Neutrophil (primary cell): ENCODE results near the gene PDE2A.

Source experiments
- H3K27ac ChIP-seq: fragments of 200-600 bp; sonication (generic); 2 replicates; pipeline ENCODE4 v1.5.1; 2016; ENCODE audit warnings: mild to moderate bottlenecking, moderate library complexity
- H3K27me3 ChIP-seq: fragments of 200-600 bp; sonication (generic); 2 replicates; pipeline ENCODE4 v1.6.0; 2016; ENCODE audit warnings: mild to moderate bottlenecking
- H3K36me3 ChIP-seq: fragments of 200-600 bp; sonication (generic); 2 replicates; pipeline ENCODE4 v1.5.1; 2017
- H3K4me1 ChIP-seq, 2 experiments: fragments of 200-600 bp in 1 of 2; sonication (generic) in 1 of 2; 1 replicate in 1 of 2; 2 replicates in 1 of 2; pipeline versions ENCODE4 v1.5.1 to v1.6.1; 2013 to 2016; ENCODE audit warnings: low read depth in 1 of 2, low read length in 1 of 2, mild to moderate bottlenecking in 1 of 2, moderate library complexity in 1 of 2; ENCODE audit not compliant: control insufficient read depth in 1 of 2, insufficient read depth in 1 of 2
- H3K4me3 ChIP-seq, 2 experiments: fragments of 200-600 bp in 1 of 2; sonication (generic) in 1 of 2; 1 replicate in 1 of 2; 2 replicates in 1 of 2; pipeline ENCODE4 v1.5.1; 2013 to 2016; ENCODE audit warnings: low read depth in 1 of 2, low read length in 1 of 2, mild to moderate bottlenecking in 1 of 2, moderate library complexity in 1 of 2
- H3K9me3 ChIP-seq: fragments of 200-600 bp; sonication (generic); 2 replicates; pipeline ENCODE4 v1.5.1; 2016
- TF ChIP-seq, protein P1 (sequence below): fragments of 200-600 bp; sonication (generic); IDR thresholded peaks from 2 replicates; pipeline ENCODE4 v1.5.1; 2016; ENCODE audit warnings: antibody characterized with exemption

PDE2A gene

DNA sequence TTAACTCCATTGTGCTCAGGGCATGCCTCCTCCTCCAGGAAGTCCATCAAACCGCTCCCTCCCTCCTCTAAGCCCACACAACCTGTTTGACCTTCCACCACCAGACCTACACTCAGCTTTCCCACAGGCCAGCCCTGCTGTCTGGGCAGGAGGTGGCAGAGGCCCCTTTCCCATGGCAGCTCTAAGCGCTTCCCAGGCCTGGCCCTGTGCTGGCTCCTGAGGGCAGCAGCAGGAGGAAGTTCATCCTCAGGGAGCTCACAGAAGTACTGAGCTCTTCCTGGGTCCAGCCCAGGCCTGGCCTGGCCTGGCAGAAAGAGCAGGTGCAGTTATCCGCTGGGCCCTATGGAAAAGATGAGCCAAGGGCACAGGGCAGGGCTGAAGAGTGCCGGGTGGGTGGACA is 46.6 kb upstream of the PDE2A start:
- TF ChIP-seq, protein P1, sequence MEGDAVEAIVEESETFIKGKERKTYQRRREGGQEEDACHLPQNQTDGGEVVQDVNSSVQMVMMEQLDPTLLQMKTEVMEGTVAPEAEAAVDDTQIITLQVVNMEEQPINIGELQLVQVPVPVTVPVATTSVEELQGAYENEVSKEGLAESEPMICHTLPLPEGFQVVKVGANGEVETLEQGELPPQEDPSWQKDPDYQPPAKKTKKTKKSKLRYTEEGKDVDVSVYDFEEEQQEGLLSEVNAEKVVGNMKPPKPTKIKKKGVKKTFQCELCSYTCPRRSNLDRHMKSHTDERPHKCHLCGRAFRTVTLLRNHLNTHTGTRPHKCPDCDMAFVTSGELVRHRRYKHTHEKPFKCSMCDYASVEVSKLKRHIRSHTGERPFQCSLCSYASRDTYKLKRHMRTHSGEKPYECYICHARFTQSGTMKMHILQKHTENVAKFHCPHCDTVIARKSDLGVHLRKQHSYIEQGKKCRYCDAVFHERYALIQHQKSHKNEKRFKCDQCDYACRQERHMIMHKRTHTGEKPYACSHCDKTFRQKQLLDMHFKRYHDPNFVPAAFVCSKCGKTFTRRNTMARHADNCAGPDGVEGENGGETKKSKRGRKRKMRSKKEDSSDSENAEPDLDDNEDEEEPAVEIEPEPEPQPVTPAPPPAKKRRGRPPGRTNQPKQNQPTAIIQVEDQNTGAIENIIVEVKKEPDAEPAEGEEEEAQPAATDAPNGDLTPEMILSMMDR = no peak
- Histone ChIP-seq H3K36me3 (peaks cover 93% of the 10 kb centered on the region), H3K27ac (peak overlapping the region; percentile 99), H3K27me3 (no peaks in the 10 kb centered on the region), H3K4me3 (peak overlapping the region; percentile 60 to 73), H3K4me1 (peaks cover 92 to 94% of the 10 kb centered on the region in 2 experiments), H3K9me3 (no peaks in the 10 kb centered on the region)

DNA sequence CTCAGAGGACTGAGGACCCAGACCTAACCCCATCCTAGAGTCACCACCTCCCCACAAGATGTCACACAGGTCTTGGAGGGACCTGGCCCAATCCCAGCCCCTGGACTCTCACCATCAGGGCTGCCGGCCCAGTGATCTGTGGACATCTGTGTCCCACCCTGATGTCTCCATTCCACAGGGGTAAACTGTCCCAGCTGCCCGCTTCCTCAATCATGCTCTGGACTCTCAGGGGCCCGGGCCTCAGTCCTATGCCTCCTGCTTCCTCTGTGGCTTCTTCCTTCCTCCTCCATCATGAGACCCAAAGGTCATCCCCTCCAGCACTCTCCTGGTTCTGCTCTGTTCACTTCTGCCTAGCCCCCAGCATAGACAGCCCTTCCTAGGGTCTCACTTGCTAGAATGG is 45.8 kb upstream of the PDE2A start:
- H3K27me3 ChIP-seq = no peaks in the 10 kb centered on the region
- H3K9me3 ChIP-seq = no peaks in the 10 kb centered on the region
- peak overlapping the region; percentile 99 for H3K27ac ChIP-seq
- H3K4me1 ChIP-seq = peaks cover 85 to 88% of the 10 kb centered on the region in 2 experiments
- peaks cover 93% of the 10 kb centered on the region for H3K36me3 ChIP-seq
- TF ChIP-seq, protein P1 = no peak
- peak overlapping the region; percentile 60 to 73 for H3K4me3 ChIP-seq

DNA sequence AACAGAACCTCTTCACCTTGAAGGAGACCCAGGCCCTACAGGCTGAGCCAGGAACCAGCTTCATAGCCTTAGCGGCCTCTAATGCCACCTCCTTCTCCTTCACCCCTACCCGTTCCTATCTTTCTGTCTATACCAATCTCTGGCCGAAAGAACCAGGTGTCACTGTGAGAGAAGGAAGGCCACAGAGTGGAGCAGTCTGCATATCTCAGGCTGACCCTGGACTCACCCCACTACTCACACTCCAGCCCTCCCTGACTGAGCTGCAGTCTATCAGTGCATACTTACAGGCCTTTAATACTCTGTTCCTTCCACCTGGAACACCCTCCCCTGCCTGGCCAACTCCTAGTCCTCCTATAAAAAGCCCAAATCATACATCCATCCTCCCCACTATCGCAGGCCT is 45.3 kb upstream of the PDE2A start:
- H3K9me3 ChIP-seq = no peaks in the 10 kb centered on the region
- peak overlapping the region; percentile 99 for H3K27ac ChIP-seq
- TF ChIP-seq, protein P1 = no peak
- H3K27me3 ChIP-seq = no peaks in the 10 kb centered on the region
- peaks cover 93% of the 10 kb centered on the region for H3K36me3 ChIP-seq
- peak overlapping the region; percentile 60 to 73 for H3K4me3 ChIP-seq
- H3K4me1 ChIP-seq = peaks cover 80 to 87% of the 10 kb centered on the region in 2 experiments

DNA sequence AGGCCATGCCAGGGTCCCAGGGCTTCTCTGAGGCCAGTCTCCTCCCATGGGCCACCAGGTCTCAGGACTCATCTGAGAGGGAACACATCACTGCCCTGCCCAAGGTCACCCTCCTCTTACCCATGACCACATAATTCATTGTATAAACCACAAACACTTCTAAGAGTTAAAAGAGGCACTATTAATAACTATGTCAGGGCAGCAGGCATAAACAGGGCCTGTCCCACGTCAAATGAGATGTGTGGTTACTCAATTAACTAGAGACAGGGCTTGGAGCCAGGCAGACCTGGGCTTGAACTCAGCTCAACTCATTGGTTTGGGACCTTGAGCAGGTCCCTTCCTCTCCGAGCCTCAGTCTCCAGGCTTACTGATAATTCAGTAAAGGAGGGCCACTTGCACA is 44.9 kb upstream of the PDE2A start:
- H3K4me1 ChIP-seq = peaks cover 76 to 83% of the 10 kb centered on the region in 2 experiments
- H3K27me3 ChIP-seq = no peaks in the 10 kb centered on the region
- H3K4me3 ChIP-seq = peak overlapping the region in 1 of 2 experiments; percentile 60
- peak overlapping the region; percentile 99 for H3K27ac ChIP-seq
- H3K9me3 ChIP-seq = no peaks in the 10 kb centered on the region
- TF ChIP-seq, protein P1 = no peak
- H3K36me3 ChIP-seq = peaks cover 93% of the 10 kb centered on the region

DNA sequence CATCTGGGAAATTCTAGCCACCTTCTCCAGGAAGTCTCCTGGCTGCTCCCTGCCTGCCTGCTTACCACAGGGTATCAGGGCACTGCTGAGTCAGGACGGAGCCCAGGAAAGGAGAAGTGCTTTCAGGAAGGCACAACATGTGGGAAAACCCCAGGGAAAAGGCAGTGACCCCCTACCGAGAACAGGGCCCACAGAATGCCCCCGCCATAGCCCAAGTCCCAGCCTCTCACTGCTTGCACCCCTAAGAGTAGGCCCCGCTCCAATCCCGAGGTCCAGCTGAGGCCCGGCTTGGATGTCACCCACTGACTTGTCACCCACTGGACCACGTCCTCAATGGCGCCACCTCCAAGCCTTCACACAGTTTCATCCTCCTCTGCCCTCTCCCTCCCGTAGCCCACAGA is 43.9 kb upstream of the PDE2A start:
- H3K4me1 ChIP-seq = peaks cover 65 to 73% of the 10 kb centered on the region in 2 experiments
- H3K4me3 ChIP-seq = peak overlapping the region; percentile 14 to 28
- TF ChIP-seq, protein P1 = no peak
- H3K27me3 ChIP-seq = no peaks in the 10 kb centered on the region
- no peaks in the 10 kb centered on the region for H3K9me3 ChIP-seq
- peaks cover 93% of the 10 kb centered on the region for H3K36me3 ChIP-seq
- H3K27ac ChIP-seq = peak overlapping the region; percentile 99
